ENCODE results near the gene MAP4K3. TPM values are rescaled to one million over a fixed set of nuclear protein-coding genes. Genes with fewer than 3 reads are reported as not detected.

Gene MAP4K3
- total RNA-seq, 1 experiment from 2014 or later = 36.0 TPM

GRCh38 chr2:39433586-39434195 is 3.4 kb downstream of the MAP4K3 start:
- POLR2A ChIA-PET = interaction anchor here (0.5 to 13.0 kb wide), 8 partner anchors 13 to 62 kb away, joined by 3 to 198 read pairs (median 4); no protein-coding TSS in a partner anchor
- no peak overlapping the region for H3K4me3 Mint-ChIP-seq (ENCODE audit: unreplicated experiment)
- no TSS peak for BruUV-seq (replicated peaks)

GRCh38 chr2:39432701-39433100 is 4.4 kb downstream of the MAP4K3 start:
- POLR2A ChIA-PET = interaction anchor here (0.5 to 13.0 kb wide), 7 partner anchors 9 to 91 kb away, joined by 3 to 198 read pairs (median 3); no protein-coding TSS in a partner anchor
- CTCF ChIA-PET = interaction anchor here (0.6 to 1.3 kb wide), 4 partner anchors 52 to 320 kb away, joined by 3 to 6 read pairs (median 3); no protein-coding TSS in a partner anchor
- no peak overlapping the region for H3K27ac Mint-ChIP-seq (ENCODE audit: low read depth, unreplicated experiment)
- no peaks in the 10 kb centered on the region for H3K27me3 Mint-ChIP-seq (ENCODE audit: insufficient read depth, unreplicated experiment)
- intact Hi-C loops (cut with micrococcal nuclease) = no loop called here
- BruUV-seq (replicated peaks) = no TSS peak
- H3K4me1 Mint-ChIP-seq (ENCODE audit: insufficient read depth, unreplicated experiment) = peaks cover 47% of the 10 kb centered on the region
- H3K36me3 Mint-ChIP-seq (ENCODE audit: insufficient read depth, unreplicated experiment) = peaks cover 12% of the 10 kb centered on the region
- no peak overlapping the region for H3K4me3 Mint-ChIP-seq (ENCODE audit: unreplicated experiment)
- no peak for TF ChIP-seq CTCF (IDR thresholded peaks at IDR 0.05; ENCODE audit: unreplicated experiment)
- DNase-seq (ENCODE audit: unreplicated experiment) = no peak
- no peaks in the 10 kb centered on the region for H3K9me3 Mint-ChIP-seq (ENCODE audit: unreplicated experiment)

More at GRCh38 chr2:39433586-39434195, 3.4 kb downstream of the MAP4K3 start:
- no peak for TF ChIP-seq CTCF (IDR thresholded peaks at IDR 0.05; ENCODE audit: unreplicated experiment)
- intact Hi-C loops (cut with micrococcal nuclease) = no loop called here
- DNase-seq (ENCODE audit: unreplicated experiment) = no peak
- Mint-ChIP-seq H3K4me1 (ENCODE audit: insufficient read depth, unreplicated experiment) (peaks cover 47% of the 10 kb centered on the region), H3K27ac (ENCODE audit: low read depth, unreplicated experiment) (no peak overlapping the region), H3K9me3 (ENCODE audit: unreplicated experiment) (no peaks in the 10 kb centered on the region), H3K36me3 (ENCODE audit: insufficient read depth, unreplicated experiment) (peaks cover 7% of the 10 kb centered on the region), H3K27me3 (ENCODE audit: insufficient read depth, unreplicated experiment) (no peaks in the 10 kb centered on the region)
- CTCF ChIA-PET = interaction anchor here (0.6 to 1.2 kb wide), 7 partner anchors 13 to 297 kb away, joined by 3 to 4 read pairs (median 3); no protein-coding TSS in a partner anchor

GRCh38 chr2:39431592-39432316 is 5.3 kb downstream of the MAP4K3 start:
- ChIA-PET CTCF (interaction anchor here (0.6 to 1.6 kb wide), 6 partner anchors 30 to 293 kb away, joined by 3 to 6 read pairs (median 3); no protein-coding TSS in a partner anchor), POLR2A (interaction anchor here (0.6 to 13.0 kb wide), 13 partner anchors 11 to 185 kb away, joined by 3 to 198 read pairs (median 4); no protein-coding TSS in a partner anchor)
- peak; percentile 71 for DNase-seq (ENCODE audit: unreplicated experiment)
- Mint-ChIP-seq H3K27me3 (ENCODE audit: insufficient read depth, unreplicated experiment) (no peaks in the 10 kb centered on the region), H3K9me3 (ENCODE audit: unreplicated experiment) (no peaks in the 10 kb centered on the region), H3K4me1 (ENCODE audit: insufficient read depth, unreplicated experiment) (peaks cover 54% of the 10 kb centered on the region), H3K36me3 (ENCODE audit: insufficient read depth, unreplicated experiment) (peaks cover 6% of the 10 kb centered on the region), H3K27ac (ENCODE audit: low read depth, unreplicated experiment) (peak overlapping the region; percentile 80), H3K4me3 (ENCODE audit: unreplicated experiment) (peak overlapping the region; percentile 35)
- BruUV-seq (replicated peaks) = no TSS peak
- intact Hi-C loops (cut with micrococcal nuclease) = no loop called here
- no peak for TF ChIP-seq CTCF (IDR thresholded peaks at IDR 0.05; ENCODE audit: unreplicated experiment)

- POLR2A ChIA-PET = interaction anchor here (0.7 to 13.0 kb wide), 7 partner anchors 8 to 51 kb away, joined by 3 to 198 read pairs (median 4); partner anchors contain the start of gene MAP4K3
- H3K27ac Mint-ChIP-seq (ENCODE audit: low read depth, unreplicated experiment) = peak overlapping the region; percentile 80
- CTCF ChIA-PET = interaction anchor here (0.7 kb wide), 1 partner anchor 18 kb away, joined by 3 read pairs; no protein-coding TSS in a partner anchor
- no peaks in the 10 kb centered on the region for H3K9me3 Mint-ChIP-seq (ENCODE audit: unreplicated experiment)
- BruUV-seq (replicated peaks) = no TSS peak
- H3K36me3 Mint-ChIP-seq (ENCODE audit: insufficient read depth, unreplicated experiment) = peaks cover 5% of the 10 kb centered on the region
- no peak for TF ChIP-seq CTCF (IDR thresholded peaks at IDR 0.05; ENCODE audit: unreplicated experiment)
- peaks cover 46% of the 10 kb centered on the region for H3K4me1 Mint-ChIP-seq (ENCODE audit: insufficient read depth, unreplicated experiment)
- intact Hi-C loops (cut with micrococcal nuclease) = no loop called here
- H3K27me3 Mint-ChIP-seq (ENCODE audit: insufficient read depth, unreplicated experiment) = no peaks in the 10 kb centered on the region
- no peak for DNase-seq (ENCODE audit: unreplicated experiment)
- H3K4me3 Mint-ChIP-seq (ENCODE audit: unreplicated experiment) = no peak overlapping the region
Measured at GRCh38 chr2:39429746-39430145, 7.3 kb downstream of the MAP4K3 start.

Measured in MCF 10A (cell line).